Bronchial epithelial cell (primary cell): ENCODE measurements around the gene C5. TPM values are rescaled to one million over a fixed set of nuclear protein-coding genes. Genes with fewer than 3 reads are reported as not detected.
"Not testable (repeated sequence)": the region's sequence is repeated elsewhere in the genome, so short reads cannot be mapped to it uniquely, and the experiment has no call there.

Source experiments
- DNase-seq: peaks from one replicate; pipeline ENCODE4 v3.0.0-alpha.2; 2010; ENCODE audit warnings: low read depth
- FAIRE-seq: peaks from 2 replicates; lab custom pipeline; 2011; peaks lifted over from hg19 to GRCh38; lab: Jason Lieb, UNC
- H3K27me3 ChIP-seq: 2 replicates; pipeline ENCODE4 v1.5.1; 2011; ENCODE audit warnings: low read length; ENCODE audit not compliant: control insufficient read depth, insufficient read depth
- H3K36me3 ChIP-seq: 2 replicates; pipeline ENCODE4 v1.5.1; 2011; ENCODE audit warnings: low read length; ENCODE audit not compliant: control insufficient read depth, insufficient read depth
- H3K4me3 ChIP-seq: 2 replicates; pipeline ENCODE4 v1.5.1; 2011; ENCODE audit warnings: mild to moderate bottlenecking, low read depth, low read length, control low read depth
- total RNA-seq: library from RNA; depleted of rRNA; stranded (reverse); fragments of >200 nt; gene quantifications from 2 replicates; pipeline ENCODE4 v1.2.1, GENCODE V29; 2014
- TF ChIP-seq, protein P1 (sequence below): IDR thresholded peaks from 2 replicates; pipeline ENCODE4 v1.5.1; 2011; ENCODE audit warnings: mild to moderate bottlenecking, moderate library complexity, low read length, control low read depth, inconsistent platforms; ENCODE audit not compliant: insufficient read depth, severe bottlenecking

The C5 gene
- 0.64 and 1.3 TPM in 2 replicates for total RNA-seq

DNA sequence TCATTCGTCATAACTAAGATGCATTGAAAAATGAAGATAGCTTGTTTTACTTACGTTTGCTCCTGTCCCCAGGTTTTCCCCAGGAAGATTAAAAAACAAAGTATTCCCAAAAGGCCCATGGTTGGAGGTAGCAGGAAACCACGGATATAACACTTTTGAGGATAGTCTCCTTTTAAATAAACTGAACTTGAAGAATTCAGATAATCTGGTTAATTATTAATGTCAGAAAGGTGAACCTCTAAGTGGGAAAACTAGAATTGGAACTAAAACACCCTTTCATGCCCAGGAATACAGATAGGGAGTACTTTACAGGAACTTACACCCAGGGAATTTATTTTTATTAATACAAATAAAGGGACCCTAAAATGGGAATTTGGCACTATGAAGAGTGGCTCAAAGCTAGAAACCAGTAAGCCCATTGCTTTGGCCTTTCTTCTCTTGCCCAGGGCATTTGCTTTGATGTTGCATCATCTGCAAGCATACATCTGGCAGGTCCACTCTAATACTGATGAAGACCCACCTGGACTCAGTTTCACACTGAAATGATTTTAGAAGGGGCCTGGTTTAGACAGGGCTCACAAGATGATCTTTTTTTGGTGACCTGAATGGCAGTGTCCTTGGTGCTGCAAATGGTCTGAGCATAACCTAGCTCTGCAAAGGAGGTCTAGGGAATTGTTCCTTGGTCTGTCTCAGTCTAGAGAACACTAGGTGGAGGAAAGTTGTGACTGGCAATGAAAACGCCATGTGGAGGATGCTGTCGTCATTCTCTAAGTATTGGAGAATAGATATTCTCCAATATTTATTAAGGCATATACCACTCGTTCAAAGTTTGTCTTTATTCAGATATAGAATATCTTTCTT is at the start of gene C5:
TSS of gene C5 (minus strand) at position 148 of the 861 bp plus-strand sequence. CDS start at position 119, 29 bp downstream.
- DNase-seq (no peak), FAIRE-seq (no peak)
- H3K36me3 ChIP-seq, result no peaks in the 10 kb centered on the region
- no peaks in the 10 kb centered on the region for H3K27me3 ChIP-seq
- TF ChIP-seq, protein P1, sequence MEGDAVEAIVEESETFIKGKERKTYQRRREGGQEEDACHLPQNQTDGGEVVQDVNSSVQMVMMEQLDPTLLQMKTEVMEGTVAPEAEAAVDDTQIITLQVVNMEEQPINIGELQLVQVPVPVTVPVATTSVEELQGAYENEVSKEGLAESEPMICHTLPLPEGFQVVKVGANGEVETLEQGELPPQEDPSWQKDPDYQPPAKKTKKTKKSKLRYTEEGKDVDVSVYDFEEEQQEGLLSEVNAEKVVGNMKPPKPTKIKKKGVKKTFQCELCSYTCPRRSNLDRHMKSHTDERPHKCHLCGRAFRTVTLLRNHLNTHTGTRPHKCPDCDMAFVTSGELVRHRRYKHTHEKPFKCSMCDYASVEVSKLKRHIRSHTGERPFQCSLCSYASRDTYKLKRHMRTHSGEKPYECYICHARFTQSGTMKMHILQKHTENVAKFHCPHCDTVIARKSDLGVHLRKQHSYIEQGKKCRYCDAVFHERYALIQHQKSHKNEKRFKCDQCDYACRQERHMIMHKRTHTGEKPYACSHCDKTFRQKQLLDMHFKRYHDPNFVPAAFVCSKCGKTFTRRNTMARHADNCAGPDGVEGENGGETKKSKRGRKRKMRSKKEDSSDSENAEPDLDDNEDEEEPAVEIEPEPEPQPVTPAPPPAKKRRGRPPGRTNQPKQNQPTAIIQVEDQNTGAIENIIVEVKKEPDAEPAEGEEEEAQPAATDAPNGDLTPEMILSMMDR, result no peak
- no peak within 1 kb of the TSS for H3K4me3 ChIP-seq

DNA sequence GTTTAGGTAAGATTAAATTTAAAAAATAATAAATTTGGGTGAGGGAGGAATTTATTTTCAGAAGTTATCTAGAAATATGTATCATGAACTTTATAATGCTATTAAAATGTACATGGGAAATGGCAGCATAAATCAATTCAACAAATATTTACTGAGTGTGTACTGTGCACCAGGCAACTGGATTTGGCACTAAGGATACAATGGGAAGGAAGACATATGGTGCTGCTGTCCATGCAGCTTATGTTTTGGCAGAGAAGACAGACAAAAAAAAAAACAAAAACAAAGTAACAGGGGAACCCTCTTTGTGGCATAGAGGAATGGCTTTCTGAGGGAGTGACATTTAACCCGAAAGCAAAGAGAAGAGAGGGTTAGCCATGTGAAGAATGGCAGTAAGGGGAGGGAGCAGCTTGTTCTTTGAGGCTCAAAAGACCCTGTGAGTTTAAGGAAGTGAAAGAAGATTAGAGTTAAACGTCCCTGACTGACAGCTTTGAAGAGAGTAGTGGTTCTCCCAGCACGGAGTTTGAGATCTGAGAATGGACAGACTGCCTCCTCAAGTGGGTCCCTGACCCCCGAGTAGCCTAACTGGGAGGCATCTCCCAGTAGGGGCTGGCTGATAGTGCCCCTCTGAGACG is 48.6 kb upstream of the C5 start:
- DNase-seq (no peak), FAIRE-seq (no peak)
- Histone ChIP-seq H3K4me3 (no peak overlapping the region), H3K36me3 (no peaks in the 10 kb centered on the region), H3K27me3 (no peaks in the 10 kb centered on the region)
- TF ChIP-seq, protein P1, result no peak

DNA sequence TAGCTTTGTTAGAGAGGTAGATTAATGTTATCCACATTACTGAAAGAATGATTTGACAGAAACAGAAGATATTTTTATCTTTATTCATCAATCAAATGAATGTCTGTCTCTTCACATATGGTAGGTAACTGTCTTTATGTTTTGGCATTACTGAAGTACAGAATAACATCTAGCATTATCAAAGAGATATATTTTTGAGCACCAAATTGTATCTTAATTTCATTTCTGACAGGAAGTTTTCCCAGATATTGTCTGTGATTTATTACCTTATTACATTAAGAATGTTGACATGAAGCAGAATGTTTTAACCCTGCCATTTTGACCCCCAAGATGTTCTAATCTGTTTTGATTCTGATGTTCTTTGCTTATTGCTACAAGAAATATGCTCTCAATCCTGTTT is 45.0 kb upstream of the C5 start:
- Histone ChIP-seq H3K27me3 (no peaks in the 10 kb centered on the region), H3K4me3 (no peak overlapping the region), H3K36me3 (no peaks in the 10 kb centered on the region)
- TF ChIP-seq, protein P1, result no peak
- FAIRE-seq (no peak), DNase-seq (no peak)

GRCh38 chr9:121090743-121091142 is 40.7 kb upstream of the C5 start:
- not testable (repeated sequence) for H3K4me3 ChIP-seq, DNase-seq, FAIRE-seq, H3K27me3 ChIP-seq, H3K36me3 ChIP-seq

DNA sequence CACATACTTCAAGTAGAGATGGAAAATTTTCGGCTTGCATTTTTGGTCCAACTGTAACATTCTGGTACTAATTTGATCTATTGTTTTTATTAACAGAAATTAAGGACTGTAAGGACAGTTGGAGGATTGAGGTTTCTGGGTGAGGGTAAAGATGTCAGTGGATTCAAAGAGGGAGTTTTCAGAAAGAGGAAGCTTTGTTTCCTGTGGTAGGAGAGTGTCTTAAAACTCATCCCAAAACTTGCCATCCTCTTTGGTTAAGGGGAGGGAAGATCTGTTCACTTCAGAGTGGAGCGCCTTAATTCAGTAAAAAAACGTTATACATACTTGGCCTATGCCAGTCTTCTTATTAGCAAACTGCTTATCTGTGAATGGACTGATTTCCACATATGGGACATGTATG is 38.5 kb upstream of the C5 start:
- Histone ChIP-seq H3K27me3 (no peaks in the 10 kb centered on the region), H3K4me3 (no peak overlapping the region), H3K36me3 (no peaks in the 10 kb centered on the region)
- no peak for FAIRE-seq
- DNase-seq, result no peak
- TF ChIP-seq, protein P1, result no peak

DNA sequence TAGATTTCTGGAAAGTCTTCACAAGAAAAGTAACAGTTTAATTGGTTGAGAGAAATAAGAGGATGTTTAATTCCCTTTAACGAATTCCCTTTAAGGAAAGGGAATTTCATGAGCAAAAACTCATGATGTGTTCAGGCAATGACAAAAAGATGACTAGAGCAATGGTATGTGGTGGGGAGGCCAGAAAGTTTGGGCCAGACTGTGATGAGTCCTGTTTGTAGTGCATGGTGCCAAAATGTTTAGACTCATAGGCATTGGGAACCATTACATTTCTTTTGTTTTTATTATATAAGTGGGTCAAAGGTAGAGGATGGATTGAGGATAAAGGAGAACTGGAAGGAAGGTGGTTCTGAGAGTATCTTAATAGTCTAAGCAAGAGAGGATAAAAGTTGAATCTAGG is 35.6 kb upstream of the C5 start:
- Histone ChIP-seq H3K36me3 (no peaks in the 10 kb centered on the region), H3K4me3 (no peak overlapping the region), H3K27me3 (no peaks in the 10 kb centered on the region)
- TF ChIP-seq, protein P1, result no peak
- FAIRE-seq (no peak), DNase-seq (no peak)
